Measurements from ENCODE around the gene PCDHGC5.

Gene PCDHGC5

GRCh38 chr5:141488591-141489561, at the start of gene PCDHGC5:
Gene PCDHGC5 (plus strand): TSS chr5:141489081. CDS start chr5:141489241, 160 bp downstream.
- no peak for DNase-seq

- DNase-seq = no peak
These were observed 49.3 kb upstream of the PCDHGC5 start for GRCh38 chr5:141439411-141440141.

- no peak for DNase-seq
These were observed 48.5 kb upstream of the PCDHGC5 start for GRCh38 chr5:141440341-141440740.

GRCh38 chr5:141441571-141442170, 47.2 kb upstream of the PCDHGC5 start:
- DNase-seq = no peak

GRCh38 chr5:141465351-141465750, 23.5 kb upstream of the PCDHGC5 start:
- DNase-seq = no peak

- DNase-seq = peak; percentile 84
These were observed 13.2 kb upstream of the PCDHGC5 start, which contains the start of gene PCDHGC3 for GRCh38 chr5:141475625-141476131. Gene PCDHGC3 (plus strand): TSS chr5:141475966. CDS start chr5:141476117, 151 bp downstream.

- no peak for DNase-seq
These were observed 12.6 kb upstream of the PCDHGC5 start for GRCh38 chr5:141476132-141476911.

- DNase-seq = no peak
These were observed 11.8 kb upstream of the PCDHGC5 start for GRCh38 chr5:141477044-141477575.

- DNase-seq = no peak
These were observed 11.1 kb upstream of the PCDHGC5 start for GRCh38 chr5:141477815-141478214.

GRCh38 chr5:141478321-141478945, 10.4 kb upstream of the PCDHGC5 start:
- DNase-seq = no peak

GRCh38 chr5:141479776-141480175, 9.1 kb upstream of the PCDHGC5 start:
- no peak for DNase-seq

- DNase-seq = no peak
These were observed 5.0 kb upstream of the PCDHGC5 start for GRCh38 chr5:141483902-141484301.

- no peak for DNase-seq
These were observed 4.6 kb upstream of the PCDHGC5 start for GRCh38 chr5:141484310-141484640.

- no peak for DNase-seq
These were observed 4.1 kb upstream of the PCDHGC5 start, which contains the start of gene PCDHGC4 for GRCh38 chr5:141484641-141485311. Gene PCDHGC4 (plus strand): TSS chr5:141485030. CDS start chr5:141485174, 144 bp downstream.

GRCh38 chr5:141485321-141486055, 3.4 kb upstream of the PCDHGC5 start:
- DNase-seq = no peak

- no peak for DNase-seq
These were observed 2.8 kb upstream of the PCDHGC5 start for GRCh38 chr5:141486091-141486490.

- DNase-seq = no peak
These were observed 1.8 kb upstream of the PCDHGC5 start for GRCh38 chr5:141487131-141487530.

GRCh38 chr5:141489841-141490240, 960 bp downstream of the PCDHGC5 start:
- DNase-seq = no peak

- no peak for DNase-seq
These were observed 1.4 kb downstream of the PCDHGC5 start for GRCh38 chr5:141490271-141490670.

- no peak for DNase-seq
These were observed 1.9 kb downstream of the PCDHGC5 start for GRCh38 chr5:141490771-141491170.

Data from NCI-H1694 (cell line).